HG03060 (cell line): Measurements from ENCODE around the gene CWC27.

Experiments used
- ATAC-seq: cut with Tn5 transposase; IDR thresholded peaks from one replicate; pipeline ENCODE4 v1.9.1; 2021; ENCODE audit warnings: low read depth, moderate number of reproducible peaks; ENCODE audit not compliant: unreplicated experiment

The CWC27 gene

DNA sequence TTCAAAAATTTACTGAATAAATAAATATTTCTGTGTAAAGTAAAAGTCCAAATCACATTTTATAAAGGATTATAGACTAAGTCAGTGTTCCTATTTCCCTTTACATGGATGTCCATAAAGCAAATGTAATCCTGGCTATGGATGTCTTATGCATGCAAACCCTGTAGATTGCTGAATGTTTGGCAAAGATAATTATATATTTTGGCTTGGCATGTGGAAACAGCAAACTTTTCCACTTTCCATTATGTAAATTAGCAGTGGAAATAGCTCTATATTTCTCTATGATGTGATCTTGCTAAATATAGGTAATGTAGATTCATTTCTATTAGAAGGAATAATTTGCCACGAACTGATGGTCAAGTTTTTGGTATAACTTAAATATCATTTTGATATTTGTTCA is 66.5 kb downstream of the CWC27 start:
- no peak for ATAC-seq

DNA sequence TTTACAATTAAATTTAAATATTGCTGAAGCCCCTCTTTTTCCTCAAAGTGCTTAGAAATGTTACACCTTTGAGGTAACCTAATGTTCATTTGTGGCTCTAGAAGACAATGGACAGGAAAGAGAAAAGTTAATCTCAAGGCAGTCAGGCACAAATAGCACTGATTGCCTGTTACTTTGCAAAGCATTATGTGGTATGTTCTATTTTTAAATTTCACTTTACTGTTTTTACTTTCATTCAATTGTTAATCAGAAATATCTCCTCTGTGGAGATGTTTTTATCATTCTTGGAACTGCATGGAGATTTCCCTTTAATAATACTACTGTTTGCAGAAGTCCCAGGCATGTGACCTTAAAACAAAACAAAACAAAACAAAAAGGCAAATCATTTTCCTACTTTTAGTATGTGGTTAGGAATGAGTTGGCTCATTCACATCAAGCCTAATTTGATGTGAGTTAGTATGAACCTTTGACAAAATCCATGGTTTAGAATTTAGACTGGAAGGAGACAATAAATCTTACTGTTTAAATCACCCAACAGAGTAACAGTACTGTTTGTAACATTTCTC is 67.5 kb downstream of the CWC27 start:
- ATAC-seq: no peak

DNA sequence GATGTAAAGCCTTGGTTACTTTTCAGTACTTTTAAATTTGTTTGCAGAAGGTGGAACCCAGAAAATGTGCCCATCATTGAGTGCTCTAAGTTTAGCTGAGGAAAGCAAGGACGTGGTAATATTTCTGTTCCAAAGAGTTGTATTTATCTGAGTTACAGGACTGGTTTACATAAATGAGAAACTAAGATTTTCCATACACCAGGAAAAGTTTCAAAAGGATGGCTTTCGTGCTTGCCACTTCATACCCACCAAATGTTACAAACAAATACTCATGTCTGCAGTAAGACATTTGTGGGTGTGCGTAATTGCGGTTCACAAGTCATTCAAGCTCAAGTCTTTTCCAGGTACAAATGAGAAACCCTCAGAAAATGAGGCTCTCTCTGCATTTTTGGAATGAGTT is 68.1 kb downstream of the CWC27 start:
- ATAC-seq: no peak

DNA sequence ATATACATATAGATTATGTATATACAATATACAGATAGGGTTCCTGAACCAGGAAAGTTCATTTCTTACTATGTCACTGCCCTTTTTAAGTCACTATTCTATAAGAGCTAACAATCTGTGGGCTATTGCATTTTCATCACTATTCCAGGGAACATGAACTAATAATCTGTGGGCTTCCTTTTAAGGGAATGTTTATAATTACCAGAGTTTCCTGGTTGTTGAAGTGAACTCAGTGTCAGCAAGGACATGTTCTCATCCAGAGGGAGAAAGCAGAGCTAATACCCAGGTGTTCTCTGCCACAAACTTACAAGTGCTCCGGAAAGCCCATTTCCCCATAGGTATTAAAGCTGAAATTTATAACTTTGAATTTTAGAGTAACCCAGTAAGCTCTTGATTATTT is 69.6 kb downstream of the CWC27 start:
- no peak for ATAC-seq

DNA sequence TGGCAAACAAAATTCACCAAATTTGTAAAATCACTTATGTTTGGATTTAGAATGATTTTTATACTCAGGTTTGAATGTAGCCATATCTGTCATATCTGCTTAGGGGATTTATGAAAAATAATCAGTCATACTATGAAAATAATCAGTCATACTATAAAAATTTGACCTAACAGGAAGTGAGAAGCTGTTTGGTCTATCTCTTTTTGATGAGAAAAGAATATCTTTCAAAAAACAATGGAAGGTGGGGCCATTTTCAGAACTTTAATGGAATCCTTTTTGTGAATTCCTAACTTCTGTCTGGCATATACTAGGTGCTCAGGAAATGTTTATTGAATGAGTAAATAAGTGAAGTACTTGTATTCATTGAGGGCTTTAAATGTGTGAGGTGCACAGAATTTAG is 70.1 kb downstream of the CWC27 start:
- ATAC-seq: no peak

DNA sequence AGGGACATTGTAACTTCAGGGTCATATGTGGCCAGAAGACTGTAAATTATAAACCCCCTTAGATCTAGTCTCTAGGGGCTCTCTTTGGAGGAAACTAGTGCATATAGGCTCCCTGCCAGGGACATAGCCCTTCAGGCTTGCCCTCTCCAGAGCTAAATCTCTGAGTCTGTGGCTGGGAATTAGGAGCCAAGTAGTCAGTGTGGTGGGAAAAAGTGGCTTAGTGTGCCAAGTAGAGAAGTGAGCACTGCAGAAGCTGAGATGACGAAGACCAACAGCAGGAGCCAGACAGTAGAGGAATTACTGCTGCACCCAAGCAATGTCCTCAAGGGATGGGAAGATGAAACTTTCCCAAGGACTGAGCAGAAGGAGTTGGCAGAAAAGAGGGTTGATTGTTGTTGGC is 71.2 kb downstream of the CWC27 start:
- ATAC-seq: no peak

DNA sequence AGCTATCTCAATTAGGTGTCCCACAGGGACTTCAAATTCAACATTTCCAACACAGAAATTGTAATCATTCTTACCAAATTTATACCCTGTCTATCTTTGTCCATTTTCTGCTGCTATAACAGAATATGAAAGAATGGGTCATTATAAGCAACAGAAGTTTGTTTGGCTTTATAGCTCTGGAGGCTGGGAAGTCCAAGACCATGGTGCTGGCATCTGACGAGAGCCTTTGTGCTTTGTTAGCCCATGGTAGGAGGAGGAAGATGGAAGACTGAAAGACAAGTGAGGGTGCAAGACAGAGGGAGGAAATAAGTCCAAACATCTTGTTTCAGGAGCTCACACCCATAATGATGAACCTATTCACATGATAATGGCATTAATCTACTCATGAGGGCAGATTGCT is 72.2 kb downstream of the CWC27 start:
- no peak for ATAC-seq

DNA sequence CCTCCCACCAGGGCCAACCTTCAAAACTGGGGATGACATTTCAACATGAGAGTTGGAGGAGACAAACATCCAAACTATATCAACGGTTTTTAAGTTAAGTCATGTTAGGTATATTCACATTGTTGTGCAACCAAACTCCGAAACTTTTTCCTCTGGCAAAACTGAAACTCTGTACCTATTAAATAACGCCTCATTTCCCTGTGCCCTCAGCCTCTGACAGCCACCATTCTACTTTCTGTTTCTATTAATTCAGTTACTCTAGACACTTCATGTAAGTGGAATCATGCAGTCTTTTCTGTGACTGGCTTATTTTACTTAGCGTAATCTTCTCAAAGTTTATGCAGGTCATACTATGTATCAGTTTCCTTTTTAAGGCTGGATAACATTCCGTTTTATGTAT is 85.0 kb downstream of the CWC27 start:
- no peak for ATAC-seq

DNA sequence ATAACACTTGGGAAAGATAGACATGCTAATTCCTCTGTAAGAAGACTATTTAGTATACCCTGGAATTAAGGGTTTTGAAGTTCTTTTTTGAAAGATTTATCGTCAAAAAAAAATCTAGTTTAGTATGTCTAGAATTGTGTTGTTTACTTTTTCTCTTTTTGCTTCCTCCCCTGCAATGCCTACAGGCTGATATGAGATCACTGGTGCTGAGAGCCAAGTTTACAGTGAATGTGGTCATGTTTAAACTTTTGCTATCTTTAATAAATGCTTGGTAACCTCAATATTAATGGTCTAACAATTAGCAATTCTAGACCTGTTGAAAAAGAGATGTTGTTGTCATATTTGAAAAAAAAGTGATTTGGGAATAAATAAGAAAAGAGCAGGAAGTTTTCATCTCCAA is 86.1 kb downstream of the CWC27 start:
- ATAC-seq: no peak

DNA sequence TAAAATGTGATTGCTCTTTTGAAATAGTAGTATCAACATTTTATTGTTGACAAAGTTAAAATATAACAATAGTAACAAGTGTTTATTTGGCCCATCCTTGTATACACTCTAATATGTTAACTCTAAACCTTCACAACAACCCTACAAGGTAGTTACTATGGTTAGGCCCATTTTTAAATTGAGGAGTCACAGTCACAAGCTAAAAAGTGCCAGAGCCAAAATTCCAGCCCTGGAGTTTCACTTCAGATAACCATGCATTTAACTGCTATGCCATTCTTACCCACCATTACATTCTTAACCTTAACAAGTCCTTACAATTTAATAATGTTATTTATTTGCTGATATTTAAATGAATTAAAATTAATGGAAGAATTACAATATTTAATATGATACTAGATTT is 91.2 kb downstream of the CWC27 start:
- ATAC-seq: no peak

DNA sequence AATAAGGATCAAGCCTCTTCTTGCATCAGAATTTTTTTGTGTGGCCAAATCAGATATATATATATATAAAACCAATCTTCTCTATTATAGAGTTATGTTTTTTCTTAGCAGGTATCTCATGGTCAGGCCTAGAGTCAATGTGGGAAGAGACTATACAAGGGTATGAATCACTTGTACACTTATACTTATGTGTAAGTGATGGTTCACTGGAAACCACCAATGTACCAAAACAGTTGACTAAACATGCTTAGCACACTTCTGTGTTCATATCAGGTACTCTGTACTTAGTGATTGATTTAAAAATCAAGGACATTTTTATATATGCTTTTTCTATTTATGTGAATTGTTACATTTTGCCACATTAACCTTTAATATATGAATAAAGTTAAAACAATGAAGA is 92.6 kb downstream of the CWC27 start:
- no peak for ATAC-seq

DNA sequence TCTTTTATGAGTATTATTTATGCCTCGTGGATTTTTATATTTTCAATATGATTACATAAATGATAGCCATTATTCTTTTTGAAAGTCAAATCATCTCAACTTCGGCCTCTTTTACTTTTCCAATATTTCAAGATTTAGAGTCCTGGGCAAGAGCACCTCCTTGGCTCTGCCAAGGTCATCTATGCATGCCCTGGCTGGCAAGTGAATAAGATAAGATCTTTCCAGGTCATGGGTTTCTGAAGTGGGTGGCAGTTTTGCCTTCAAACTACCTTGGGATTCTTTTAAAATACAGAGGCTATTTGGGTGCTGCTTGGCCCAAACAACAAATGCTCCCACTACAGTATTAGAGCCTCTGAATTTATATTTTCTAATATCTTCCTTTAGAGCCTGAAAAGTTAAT is 95.4 kb downstream of the CWC27 start:
- ATAC-seq: no peak

DNA sequence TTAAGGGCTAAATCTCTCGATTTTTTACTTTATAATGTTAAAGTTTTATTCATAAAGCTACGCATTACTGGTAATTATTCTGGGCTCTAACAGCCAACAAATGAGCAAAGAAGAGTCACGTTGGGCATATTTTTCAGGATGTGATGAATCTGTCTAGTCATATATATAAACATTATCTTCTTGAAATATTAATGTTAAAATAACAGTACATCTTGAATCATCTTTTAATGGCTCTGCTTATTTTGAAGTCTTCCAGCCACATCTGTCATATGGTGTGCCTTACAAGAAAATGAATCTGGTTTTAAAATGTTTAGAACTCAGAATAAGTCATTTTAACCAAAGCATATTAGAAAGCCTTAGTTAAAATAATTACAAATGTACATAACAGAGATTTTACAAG is 96.9 kb downstream of the CWC27 start:
- no peak for ATAC-seq

DNA sequence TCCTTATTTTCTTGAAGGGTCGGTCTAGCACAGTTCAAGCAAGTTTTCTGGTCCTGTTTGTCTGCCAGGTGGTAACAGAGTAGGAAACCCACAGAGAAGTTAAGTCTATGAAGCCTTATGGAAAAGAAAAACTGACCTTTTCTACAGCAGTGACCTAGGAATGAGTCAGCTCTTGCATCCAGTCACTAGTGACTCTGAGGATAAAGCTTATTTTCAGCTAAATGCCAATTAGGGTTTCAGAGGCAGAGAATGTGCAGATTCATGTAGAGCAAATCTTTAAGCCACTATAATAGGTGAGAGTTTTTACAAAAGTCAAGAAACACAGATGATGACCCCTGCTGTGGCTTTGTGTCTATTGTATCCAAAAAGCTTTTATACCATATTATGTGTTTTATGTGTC is 100.7 kb downstream of the CWC27 start:
- ATAC-seq: no peak

DNA sequence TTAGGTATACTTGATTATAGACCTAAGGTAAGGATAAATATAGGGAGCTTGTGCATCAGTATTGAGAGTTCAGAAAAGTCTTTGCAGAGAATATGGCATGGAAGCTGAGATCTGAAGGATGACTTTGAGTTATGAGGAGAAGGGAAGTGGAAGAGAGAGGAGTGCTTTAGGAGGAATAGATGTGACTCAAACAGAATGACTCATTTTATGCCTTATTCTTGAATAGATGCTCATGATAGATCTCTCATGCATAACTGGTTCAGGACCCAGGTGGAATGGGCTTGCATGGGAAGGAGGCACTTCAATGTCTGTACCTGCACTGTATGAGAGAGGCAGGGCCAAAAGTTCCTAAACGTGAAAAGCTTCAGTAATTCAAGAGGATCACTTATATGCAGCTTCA is 103.3 kb downstream of the CWC27 start:
- ATAC-seq: no peak

DNA sequence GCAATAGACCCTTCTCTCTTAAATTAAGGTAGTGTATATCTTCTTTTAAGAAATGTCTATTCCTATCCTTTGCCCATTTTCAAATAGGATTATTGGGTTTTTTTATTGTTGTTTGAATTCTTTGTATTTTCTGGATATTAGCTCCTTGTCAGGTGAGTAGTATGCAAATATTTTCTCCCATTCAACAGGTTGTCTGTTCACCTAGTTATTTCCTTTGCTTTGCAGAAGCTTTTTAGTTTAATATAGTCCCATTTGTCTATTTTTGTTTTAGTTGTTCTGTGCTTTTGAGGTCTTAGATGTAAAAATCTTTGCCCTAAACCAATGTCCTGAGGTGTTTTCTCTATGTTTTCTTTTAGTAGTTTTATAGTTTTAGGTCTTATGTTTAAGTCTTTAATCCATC is 104.7 kb downstream of the CWC27 start:
- no peak for ATAC-seq

DNA sequence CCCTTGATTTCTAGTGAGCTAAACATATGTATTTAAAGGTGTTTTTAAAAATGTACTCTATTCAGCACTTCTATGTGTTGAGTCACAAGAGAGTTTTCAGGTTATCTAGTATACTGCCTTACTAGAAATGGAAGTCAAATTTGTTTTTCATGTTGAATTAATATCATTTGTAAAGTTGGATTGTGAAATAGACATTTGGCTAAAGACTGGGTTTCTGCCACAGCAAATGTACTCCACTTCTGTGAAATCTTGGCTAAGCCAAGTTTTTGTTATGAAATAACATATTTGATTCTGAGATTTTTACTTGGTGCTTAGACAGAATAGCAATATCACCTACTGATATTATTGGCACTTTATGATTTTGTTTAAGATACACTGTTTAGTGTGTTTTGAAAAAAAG is 106.0 kb downstream of the CWC27 start:
- ATAC-seq: no peak

DNA sequence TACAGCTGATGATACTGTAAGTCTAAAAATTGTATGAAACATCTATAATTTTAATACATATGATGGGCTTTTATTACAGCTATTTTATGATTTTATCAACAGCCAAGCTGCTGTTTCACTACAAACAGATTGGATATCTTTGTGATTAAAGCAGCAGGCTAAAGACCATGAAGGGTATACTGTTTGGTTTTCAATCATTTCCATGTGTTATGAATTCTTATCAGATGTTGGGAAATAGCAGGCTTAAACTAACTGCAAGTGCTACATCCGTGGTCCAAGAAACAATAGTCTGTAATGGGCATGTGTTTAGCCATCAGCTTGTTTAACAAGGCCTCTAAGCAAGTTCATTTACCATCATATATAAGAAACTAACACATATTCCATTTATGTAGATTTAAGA is 107.5 kb downstream of the CWC27 start:
- ATAC-seq: no peak

DNA sequence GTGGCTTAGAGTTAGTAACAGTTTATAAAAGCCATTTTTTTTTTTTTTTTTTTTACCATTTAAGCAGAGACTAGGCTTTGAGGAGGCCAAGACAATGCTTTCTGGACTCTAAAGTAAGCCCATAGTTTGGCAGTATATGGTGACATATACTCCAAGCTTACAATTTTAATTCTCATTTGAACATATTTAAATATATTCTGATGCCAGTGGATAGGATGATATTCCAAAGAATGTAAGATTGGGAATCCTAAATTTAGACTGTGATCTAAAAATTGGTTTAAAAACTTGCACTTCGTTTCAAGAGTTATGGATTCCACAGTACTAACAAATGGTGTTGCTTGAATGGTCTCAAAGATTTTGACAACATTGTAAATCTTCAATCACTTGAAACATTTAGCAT is 112.1 kb downstream of the CWC27 start:
- ATAC-seq: no peak

DNA sequence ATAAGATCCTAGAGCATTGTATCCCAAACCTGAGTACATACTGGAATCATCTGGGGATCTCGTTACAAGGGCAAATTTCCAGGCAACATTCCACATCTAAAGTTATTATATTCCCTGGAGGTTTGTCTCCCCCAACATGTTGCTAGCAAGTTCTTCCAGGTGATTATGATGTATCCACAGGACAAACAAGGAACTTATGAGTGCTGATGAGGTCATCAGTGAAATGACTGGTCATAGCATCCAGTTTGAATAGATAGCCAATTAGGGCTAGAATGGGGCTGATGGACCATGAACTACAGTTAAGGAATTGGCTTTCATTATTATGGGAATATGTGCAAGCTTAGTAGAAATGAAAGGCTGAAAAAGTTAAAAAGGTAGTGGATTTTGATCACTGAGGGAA is 115.2 kb downstream of the CWC27 start:
- ATAC-seq: no peak

DNA sequence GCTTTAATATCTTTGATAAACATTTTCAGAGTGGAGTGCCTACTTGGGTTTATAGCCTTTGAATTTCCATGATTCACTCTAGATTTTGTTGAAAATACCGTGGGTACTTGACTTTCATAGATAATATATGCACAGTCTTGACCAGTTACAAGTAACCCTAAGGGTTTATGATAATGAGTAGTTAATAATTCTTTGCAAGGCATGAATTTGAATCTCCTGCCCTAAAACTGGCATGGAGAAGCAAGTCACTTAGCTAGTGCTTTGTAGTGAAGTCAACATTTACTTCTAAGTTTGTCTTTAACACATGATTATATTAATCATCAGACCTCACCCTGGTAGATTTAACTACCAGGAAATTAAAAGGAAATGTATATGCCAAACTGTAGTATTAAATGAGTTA is 115.8 kb downstream of the CWC27 start:
- ATAC-seq: no peak

DNA sequence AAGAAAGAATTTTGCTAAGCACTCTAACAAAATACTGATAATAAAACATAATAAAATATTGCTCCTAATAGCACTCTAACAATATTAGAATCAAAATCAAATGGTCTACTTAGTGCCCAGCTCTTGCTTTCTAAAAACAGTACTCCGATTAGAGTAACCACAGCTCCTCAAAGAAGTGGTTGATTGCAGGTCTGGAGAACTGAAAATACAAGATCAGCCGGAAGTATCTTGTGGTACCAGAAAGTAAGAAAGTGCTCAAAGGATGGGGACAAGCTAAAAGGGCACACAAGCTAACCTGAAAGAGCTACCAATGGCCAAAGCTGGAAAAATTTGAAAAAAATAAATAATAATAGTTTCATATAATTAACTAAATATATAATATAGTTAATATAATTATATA is 119.2 kb downstream of the CWC27 start:
- ATAC-seq: no peak

DNA sequence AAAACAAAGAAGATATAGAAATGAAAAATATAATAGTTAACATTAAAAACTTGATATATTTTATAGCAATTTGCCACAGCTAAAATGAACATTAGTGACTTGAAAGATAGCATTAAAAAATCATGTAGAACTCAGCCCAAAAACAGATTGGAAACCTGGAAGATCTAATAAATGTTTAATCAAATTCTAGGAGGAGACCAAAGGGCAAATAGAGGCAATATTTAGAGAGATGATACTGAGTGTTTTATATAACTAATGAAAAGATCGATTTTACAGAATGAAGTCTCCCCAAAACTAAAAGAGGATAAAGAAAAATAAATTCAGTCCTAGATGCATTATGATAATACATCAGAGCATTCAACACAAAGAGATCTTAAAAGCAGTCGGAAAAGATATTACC is 127.0 kb downstream of the CWC27 start:
- no peak for ATAC-seq
